DOHH2 (cell line): ENCODE measurements around the gene KYAT1.

Experiments used
- H3F3A ChIP-seq: fragments of 200-600 bp; sonication (generic), shearing (Covaris generic); 2 replicates; pipeline ENCODE4 v1.6.0; 2016; ENCODE audit warnings: antibody characterized with exemption, mild to moderate bottlenecking; ENCODE audit not compliant: control insufficient read depth, insufficient read depth
- H3K27ac ChIP-seq: fragments of 200-600 bp; sonication (generic); 2 replicates; pipeline ENCODE4 v1.5.1; 2014; ENCODE audit warnings: low read depth, mild to moderate bottlenecking, low read length, moderate library complexity
- H3K27me3 ChIP-seq: fragments of 200-600 bp; sonication (generic); 2 replicates; pipeline ENCODE4 v1.6.1; 2014; ENCODE audit warnings: mild to moderate bottlenecking, low read length, mixed read lengths; ENCODE audit not compliant: control insufficient read depth
- H3K36me3 ChIP-seq: fragments of 200-600 bp; sonication (generic); 2 replicates; pipeline ENCODE4 v1.6.1; 2014; ENCODE audit warnings: mild to moderate bottlenecking, low read length, moderate library complexity, mixed read lengths; ENCODE audit not compliant: control insufficient read depth
- H3K4me1 ChIP-seq: fragments of 200-600 bp; sonication (generic); 2 replicates; pipeline ENCODE4 v1.6.1; 2014; ENCODE audit warnings: mild to moderate bottlenecking, low read length, mixed read lengths; ENCODE audit not compliant: control insufficient read depth
- H3K4me2 ChIP-seq: fragments of 200-600 bp; sonication (generic); 2 replicates; pipeline ENCODE4 v1.6.0; 2014; ENCODE audit warnings: mild to moderate bottlenecking, low read length, moderate library complexity
- H3K4me3 ChIP-seq: fragments of 200-600 bp; sonication (generic); 2 replicates; pipeline ENCODE4 v1.5.1; 2014; ENCODE audit warnings: mild to moderate bottlenecking, low read length, mixed read lengths
- H3K79me2 ChIP-seq: fragments of 200-600 bp; sonication (generic); 2 replicates; pipeline ENCODE4 v1.6.1; 2014; ENCODE audit warnings: mild to moderate bottlenecking, low read length, mixed read lengths; ENCODE audit not compliant: control insufficient read depth
- H3K9me2 ChIP-seq: fragments of 200-600 bp; sonication (generic); replicated peaks from 2 replicates; pipeline ENCODE4 v1.6.1; 2014; ENCODE audit warnings: mild to moderate bottlenecking, low read length, mixed read lengths; ENCODE audit not compliant: control insufficient read depth
- H3K9me3 ChIP-seq: fragments of 200-600 bp; sonication (generic); 2 replicates; pipeline ENCODE4 v1.6.1; 2014; ENCODE audit warnings: antibody characterized with exemption, low read length, mixed read lengths; ENCODE audit not compliant: control insufficient read depth, insufficient read depth
- H4K20me1 ChIP-seq: fragments of 200-600 bp; sonication (generic); 2 replicates; pipeline ENCODE4 v1.6.0; 2014; ENCODE audit warnings: low read depth, mild to moderate bottlenecking, antibody characterized with exemption, low read length, moderate library complexity; ENCODE audit not compliant: control insufficient read depth, insufficient read depth
- EZH2phosphoT487 ChIP-seq: fragments of 200-600 bp; sonication (generic); IDR thresholded peaks from 2 replicates; pipeline ENCODE4 v1.6.1; 2017; ENCODE audit warnings: borderline replicate concordance, mild to moderate bottlenecking, antibody characterized with exemption, low read length, moderate library complexity, mixed read lengths
- TF ChIP-seq, protein P1 (sequence below): fragments of 200-600 bp; sonication (generic); IDR thresholded peaks from one replicate; pipeline ENCODE4 v1.5.1; 2014; ENCODE audit warnings: antibody characterized with exemption, mild to moderate bottlenecking, low read depth, low read length; ENCODE audit not compliant: poor library complexity, severe bottlenecking

Gene KYAT1

DNA sequence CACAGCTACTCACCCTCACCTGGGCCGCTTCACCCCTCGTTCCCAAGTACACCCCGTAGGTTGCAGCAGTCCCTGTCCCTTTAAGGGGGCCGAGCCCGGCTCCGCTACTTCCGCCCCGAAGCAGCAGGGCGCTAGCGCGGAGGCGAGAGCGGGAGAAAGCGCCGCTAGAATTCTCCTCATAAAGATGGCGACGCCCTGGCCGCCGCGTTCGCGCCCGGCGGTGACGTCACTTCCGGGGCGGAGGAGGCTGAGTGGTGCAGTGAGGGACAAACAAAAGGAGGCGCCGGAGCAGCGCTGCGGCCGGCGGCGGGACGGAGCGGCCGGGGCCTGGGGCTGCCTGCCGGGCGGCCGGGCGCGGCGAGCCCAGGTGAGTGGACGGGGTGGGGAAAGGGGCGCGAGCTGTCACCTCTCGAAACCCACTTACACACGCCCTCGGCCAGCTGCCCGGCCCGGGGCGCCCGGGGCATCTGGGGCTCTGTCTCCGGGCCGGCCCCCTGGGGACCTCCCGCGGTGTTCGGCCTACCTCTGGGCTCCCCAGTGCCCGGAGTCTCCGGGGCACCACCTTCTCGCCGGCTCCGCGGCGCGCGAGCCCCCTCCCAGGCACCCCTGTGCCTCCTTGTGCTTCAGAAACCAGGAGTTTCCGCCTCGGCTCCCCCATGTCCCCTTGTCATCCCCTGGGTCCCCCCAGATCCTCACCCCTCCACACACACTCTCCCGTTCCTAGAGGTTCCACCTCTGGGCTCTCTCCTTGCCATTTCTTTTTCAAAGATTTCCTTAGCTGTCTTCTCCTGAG is at the start of gene KYAT1, which contains the start of gene LRRC8A:
Gene KYAT1 (minus strand): TSS at position 67 of the 793 bp plus-strand sequence. CDS start 36,545 bp downstream, outside the sequence.
Gene LRRC8A (plus strand): TSS at position 250 of the 793 bp plus-strand sequence. CDS start 25,032 bp downstream, outside the sequence.
- peaks cover 31% of the 10 kb centered on the region for H3K4me1 ChIP-seq
- TF ChIP-seq, protein P1, sequence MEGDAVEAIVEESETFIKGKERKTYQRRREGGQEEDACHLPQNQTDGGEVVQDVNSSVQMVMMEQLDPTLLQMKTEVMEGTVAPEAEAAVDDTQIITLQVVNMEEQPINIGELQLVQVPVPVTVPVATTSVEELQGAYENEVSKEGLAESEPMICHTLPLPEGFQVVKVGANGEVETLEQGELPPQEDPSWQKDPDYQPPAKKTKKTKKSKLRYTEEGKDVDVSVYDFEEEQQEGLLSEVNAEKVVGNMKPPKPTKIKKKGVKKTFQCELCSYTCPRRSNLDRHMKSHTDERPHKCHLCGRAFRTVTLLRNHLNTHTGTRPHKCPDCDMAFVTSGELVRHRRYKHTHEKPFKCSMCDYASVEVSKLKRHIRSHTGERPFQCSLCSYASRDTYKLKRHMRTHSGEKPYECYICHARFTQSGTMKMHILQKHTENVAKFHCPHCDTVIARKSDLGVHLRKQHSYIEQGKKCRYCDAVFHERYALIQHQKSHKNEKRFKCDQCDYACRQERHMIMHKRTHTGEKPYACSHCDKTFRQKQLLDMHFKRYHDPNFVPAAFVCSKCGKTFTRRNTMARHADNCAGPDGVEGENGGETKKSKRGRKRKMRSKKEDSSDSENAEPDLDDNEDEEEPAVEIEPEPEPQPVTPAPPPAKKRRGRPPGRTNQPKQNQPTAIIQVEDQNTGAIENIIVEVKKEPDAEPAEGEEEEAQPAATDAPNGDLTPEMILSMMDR, result no peak
- TF ChIP-seq EZH2phosphoT487, result no peak
- no peaks in the 10 kb centered on the region for H3K9me3 ChIP-seq
- peak within 1 kb of the TSS; percentile 82 for H3K4me2 ChIP-seq
- no peaks in the 10 kb centered on the region for H3K9me2 ChIP-seq
- no peaks in the 10 kb centered on the region for H4K20me1 ChIP-seq
- peaks cover 86% of the 10 kb centered on the region for H3K79me2 ChIP-seq
- no peaks in the 10 kb centered on the region for H3K27me3 ChIP-seq
- peak within 1 kb of the TSS; percentile 82 for H3K4me3 ChIP-seq
- H3K36me3 ChIP-seq, result peaks cover 26% of the 10 kb centered on the region
- H3F3A ChIP-seq, result peaks cover 6% of the 10 kb centered on the region
- H3K27ac ChIP-seq, result peak within 1 kb of the TSS; percentile 89

DNA sequence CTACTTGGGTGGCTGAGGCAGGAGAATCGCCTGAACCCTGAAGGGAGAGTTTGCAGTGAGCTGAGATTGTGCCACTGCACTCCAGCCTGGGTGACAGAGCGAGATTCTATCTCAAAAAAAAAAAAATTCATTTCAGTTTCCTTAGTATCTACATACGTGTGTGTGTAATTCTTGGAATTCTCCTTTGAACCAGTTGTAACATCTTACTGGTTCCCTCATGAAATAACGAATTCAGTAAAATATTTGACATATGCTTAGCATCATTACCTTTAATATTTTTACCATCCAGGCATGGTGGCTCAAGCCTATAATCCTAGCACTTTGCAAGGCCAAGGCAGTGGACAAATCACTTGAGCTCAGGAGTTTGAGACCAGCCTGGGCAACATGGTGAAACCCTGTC is 47.8 kb upstream of the KYAT1 start:
- Histone ChIP-seq H3K9me2 (no peaks in the 10 kb centered on the region), H3K4me2 (no peak overlapping the region), H3K27me3 (no peaks in the 10 kb centered on the region), H3F3A (no peaks in the 10 kb centered on the region), H3K27ac (no peak overlapping the region), H3K4me1 (peaks cover 6% of the 10 kb centered on the region), H4K20me1 (no peaks in the 10 kb centered on the region), H3K9me3 (no peaks in the 10 kb centered on the region), H3K79me2 (no peaks in the 10 kb centered on the region), H3K36me3 (no peaks in the 10 kb centered on the region; the same call in 1 of the 2 replicates), H3K4me3 (no peak overlapping the region)
- TF ChIP-seq, protein P1, result no peak
- no peak for TF ChIP-seq EZH2phosphoT487

DNA sequence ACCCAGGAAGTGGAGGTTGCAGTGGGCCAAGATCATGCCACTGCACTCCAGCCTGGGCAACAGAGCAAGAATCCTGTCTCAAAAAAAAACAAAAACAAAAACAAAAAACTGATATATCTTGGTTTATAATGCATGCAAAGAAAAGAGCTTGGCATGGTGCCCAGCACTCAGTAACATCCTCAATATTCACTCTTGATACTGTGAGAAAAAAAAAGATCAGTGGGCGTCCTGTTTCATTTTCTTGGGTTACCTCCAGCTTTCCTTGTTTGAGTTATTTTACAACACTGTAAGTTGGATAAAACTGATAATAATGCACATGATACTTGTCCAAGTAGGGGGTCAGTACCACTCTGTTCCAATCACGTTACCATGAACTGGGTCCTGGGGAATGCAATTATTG is 46.9 kb upstream of the KYAT1 start:
- no peaks in the 10 kb centered on the region for H3K79me2 ChIP-seq
- no peak overlapping the region for H3K27ac ChIP-seq
- H3K4me1 ChIP-seq, result peaks cover 6% of the 10 kb centered on the region
- H3K4me3 ChIP-seq, result no peak overlapping the region
- no peaks in the 10 kb centered on the region for H3F3A ChIP-seq
- H4K20me1 ChIP-seq, result no peaks in the 10 kb centered on the region
- H3K9me2 ChIP-seq, result no peaks in the 10 kb centered on the region
- H3K9me3 ChIP-seq, result no peaks in the 10 kb centered on the region
- no peaks in the 10 kb centered on the region; the same call in 1 of the 2 replicates for H3K36me3 ChIP-seq
- no peak for TF ChIP-seq EZH2phosphoT487
- TF ChIP-seq, protein P1, result no peak
- no peaks in the 10 kb centered on the region for H3K27me3 ChIP-seq
- H3K4me2 ChIP-seq, result no peak overlapping the region
